Peyer's patch (tissue), 4 donors: ENCODE measurements around the gene PRPF4.

Source experiments
- POLR2A ChIP-seq, 2 donors: fragments of 450-650 bp; IDR thresholded peaks; one replicate each; pipeline ENCODE4 v1.5.1; 2017; ENCODE audit warnings: antibody characterized with exemption in 2 of 2, mild to moderate bottlenecking in 2 of 2, moderate library complexity in 2 of 2
- TF ChIP-seq, protein P1 (sequence below), 6 experiments: fragments of 450-650 bp in 4 of 6; fragments of 200-600 bp in 2 of 6; sonication (generic) in 1 of 6; IDR thresholded peaks; one replicate each; pipeline ENCODE4 v1.5.1; 2017 to 2019; ENCODE audit warnings: antibody characterized with exemption in 6 of 6, mild to moderate bottlenecking in 3 of 6, moderate library complexity in 1 of 6

DNA sequence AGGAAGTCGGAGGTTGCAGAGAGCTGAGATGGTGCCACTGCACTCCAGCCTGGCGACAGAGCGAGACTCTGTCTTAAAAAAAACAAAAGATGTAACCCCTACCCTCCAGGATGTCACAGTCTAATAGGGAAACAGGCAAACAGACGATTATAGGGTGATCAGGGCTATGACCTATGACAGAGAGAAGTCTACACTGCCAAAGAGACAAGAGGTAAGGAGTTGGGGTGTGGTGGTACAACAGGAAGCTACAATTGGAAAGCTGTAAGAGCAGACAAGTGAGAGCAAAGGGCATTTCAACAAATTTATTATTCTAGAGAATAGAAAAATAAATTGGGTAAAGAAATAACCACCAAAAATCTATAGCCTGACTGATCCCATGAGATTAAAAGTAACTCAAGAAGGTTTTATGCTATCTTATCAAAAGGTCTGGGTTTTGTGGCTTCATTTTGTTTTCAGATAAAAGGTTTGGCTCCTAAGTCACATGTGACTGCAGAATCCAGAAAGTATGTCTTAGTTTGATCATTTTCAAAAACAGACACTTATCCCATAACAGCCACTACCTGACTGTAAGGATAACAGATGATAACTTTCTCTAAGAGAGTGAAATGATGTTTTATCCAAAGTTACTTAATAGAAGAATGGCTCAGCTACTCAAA, 7.4 kb upstream of the PRPF4 start:
- TF ChIP-seq, protein P1, sequence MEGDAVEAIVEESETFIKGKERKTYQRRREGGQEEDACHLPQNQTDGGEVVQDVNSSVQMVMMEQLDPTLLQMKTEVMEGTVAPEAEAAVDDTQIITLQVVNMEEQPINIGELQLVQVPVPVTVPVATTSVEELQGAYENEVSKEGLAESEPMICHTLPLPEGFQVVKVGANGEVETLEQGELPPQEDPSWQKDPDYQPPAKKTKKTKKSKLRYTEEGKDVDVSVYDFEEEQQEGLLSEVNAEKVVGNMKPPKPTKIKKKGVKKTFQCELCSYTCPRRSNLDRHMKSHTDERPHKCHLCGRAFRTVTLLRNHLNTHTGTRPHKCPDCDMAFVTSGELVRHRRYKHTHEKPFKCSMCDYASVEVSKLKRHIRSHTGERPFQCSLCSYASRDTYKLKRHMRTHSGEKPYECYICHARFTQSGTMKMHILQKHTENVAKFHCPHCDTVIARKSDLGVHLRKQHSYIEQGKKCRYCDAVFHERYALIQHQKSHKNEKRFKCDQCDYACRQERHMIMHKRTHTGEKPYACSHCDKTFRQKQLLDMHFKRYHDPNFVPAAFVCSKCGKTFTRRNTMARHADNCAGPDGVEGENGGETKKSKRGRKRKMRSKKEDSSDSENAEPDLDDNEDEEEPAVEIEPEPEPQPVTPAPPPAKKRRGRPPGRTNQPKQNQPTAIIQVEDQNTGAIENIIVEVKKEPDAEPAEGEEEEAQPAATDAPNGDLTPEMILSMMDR (IDR thresholded peaks at IDR 0.05): no peak
- no peak for TF ChIP-seq POLR2A (IDR thresholded peaks at IDR 0.05)
